GM12864 (cell line): Measurements from ENCODE around the gene DEK.

Source experiments
- DNase-seq: peaks from one replicate; pipeline ENCODE4 v3.0.0-alpha.2; 2011; ENCODE audit warnings: low read depth
- H3K4me3 ChIP-seq: 2 replicates; pipeline ENCODE4 v1.5.1; 2011; ENCODE audit warnings: mild to moderate bottlenecking, low read depth, low read length, control low read depth
- CTCF ChIP-seq: IDR thresholded peaks from 2 replicates; pipeline ENCODE4 v1.5.1; 2011; ENCODE audit warnings: low read depth, mild to moderate bottlenecking, moderate library complexity, low read length, control low read depth, inconsistent platforms; ENCODE audit errors: missing control alignments

DEK gene

GRCh38 chr6:18218233-18218632 is 46.1 kb downstream of the DEK start:
- no peak for TF ChIP-seq CTCF
- DNase-seq, result no peak
- H3K4me3 ChIP-seq, result no peak overlapping the region

GRCh38 chr6:18216411-18216810 is 47.9 kb downstream of the DEK start:
- no peak for TF ChIP-seq CTCF
- DNase-seq, result no peak
- no peak overlapping the region for H3K4me3 ChIP-seq

- no peak for DNase-seq
- TF ChIP-seq CTCF, result no peak
- no peak overlapping the region for H3K4me3 ChIP-seq
Measured at GRCh38 chr6:18215436-18215835, 48.9 kb downstream of the DEK start.

- no peak for TF ChIP-seq CTCF
- DNase-seq, result no peak
- H3K4me3 ChIP-seq, result peak overlapping the region; percentile 24
Measured at GRCh38 chr6:18214003-18214402, 50.3 kb downstream of the DEK start.

- DNase-seq, result no peak
- no peak overlapping the region; the same call in 1 of the 2 replicates for H3K4me3 ChIP-seq
- TF ChIP-seq CTCF, result no peak
Measured at GRCh38 chr6:18213439-18213838, 50.9 kb downstream of the DEK start.

- no peak for DNase-seq
- H3K4me3 ChIP-seq, result no peak overlapping the region
- TF ChIP-seq CTCF, result no peak
Measured at GRCh38 chr6:18212231-18212630, 52.1 kb downstream of the DEK start.

- H3K4me3 ChIP-seq, result no peak overlapping the region
- no peak for TF ChIP-seq CTCF
- DNase-seq, result peak; percentile 95
Measured at GRCh38 chr6:18211338-18211737, 53.0 kb downstream of the DEK start.
